NCI-H1417 (cell line): Measurements from ENCODE around the gene MAEA.
A peak's percentile ranks its signal among the peaks of the same experiment; 100 is the strongest.

ENCODE experiments used
- DNase-seq, 3 experiments: peaks; one replicate each; lab custom pipeline; 2025; lab: John Stamatoyannopoulos, UW

Gene MAEA

GRCh38 chr4:1289207-1290164 is at the start of gene MAEA:
TSS of gene MAEA (plus strand) at chr4:1289891. CDS start at chr4:1289914, 23 bp downstream.
- peak; percentile 96 to 98 (median 97) for DNase-seq

- DNase-seq: no peak
Measured at GRCh38 chr4:1239950-1240307, 49.8 kb upstream of the MAEA start.

- DNase-seq: no peak
Measured at GRCh38 chr4:1240721-1241465, 48.8 kb upstream of the MAEA start.

- DNase-seq: no peak
Measured at GRCh38 chr4:1241466-1241935, 48.2 kb upstream of the MAEA start.

GRCh38 chr4:1241936-1242505 is 47.7 kb upstream of the MAEA start:
- no peak for DNase-seq

- no peak for DNase-seq
Measured at GRCh38 chr4:1242506-1243450, 46.9 kb upstream of the MAEA start.

- DNase-seq: no peak
Measured at GRCh38 chr4:1243451-1244080, 46.1 kb upstream of the MAEA start.

GRCh38 chr4:1244081-1244977 is 45.4 kb upstream of the MAEA start:
- DNase-seq: no peak

GRCh38 chr4:1244978-1245471 is 44.7 kb upstream of the MAEA start:
- DNase-seq: no peak

GRCh38 chr4:1245481-1246051 is 44.1 kb upstream of the MAEA start:
- DNase-seq: no peak

- DNase-seq: no peak
Measured at GRCh38 chr4:1246111-1246881, 43.4 kb upstream of the MAEA start.

GRCh38 chr4:1246901-1247863 is 42.5 kb upstream of the MAEA start:
- DNase-seq: peak in 1 of 3 experiments; percentile 57

- DNase-seq: no peak
Measured at GRCh38 chr4:1247864-1248244, 41.8 kb upstream of the MAEA start.

GRCh38 chr4:1248245-1249147 is 41.2 kb upstream of the MAEA start, which contains the start of gene CTBP1:
TSS of gene CTBP1 (minus strand) at chr4:1249130. CDS start at chr4:1241331, 7,799 bp downstream.
- peak; percentile 90 to 97 (median 94) for DNase-seq

GRCh38 chr4:1249148-1249730 is 40.5 kb upstream of the MAEA start:
- DNase-seq: peak; percentile 84 to 95 (median 85)
